H9 (cell line): ENCODE measurements around the gene SASH3. TPM values are rescaled to one million over a fixed set of nuclear protein-coding genes. Genes with fewer than 3 reads are reported as not detected.

ENCODE experiments used
- DNase-seq: peaks from one replicate; pipeline ENCODE4 v3.0.0-alpha.2; 2017
- H2AFZ ChIP-seq: one replicate; pipeline ENCODE4 v1.6.1; 2013; ENCODE audit warnings: mild to moderate bottlenecking, low read length, control low read depth, moderate library complexity
- H2AK5ac ChIP-seq: 2 replicates; pipeline ENCODE4 v1.6.1; 2013; ENCODE audit warnings: low read length, control low read depth, mixed read lengths; ENCODE audit not compliant: insufficient read length
- H2BK120ac ChIP-seq: one replicate; pipeline ENCODE4 v1.6.1; 2013; ENCODE audit warnings: low read depth, mild to moderate bottlenecking, low read length, control low read depth, inconsistent platforms; ENCODE audit not compliant: poor library complexity, severe bottlenecking
- H2BK12ac ChIP-seq: 2 replicates; pipeline ENCODE4 v1.6.1; 2013; ENCODE audit warnings: low read length, control low read depth, mixed read lengths, low read depth; ENCODE audit not compliant: insufficient read length
- H2BK15ac ChIP-seq: 2 replicates; pipeline ENCODE4 v1.6.1; 2013; ENCODE audit warnings: low read depth, low read length, control low read depth
- H2BK20ac ChIP-seq: one replicate; pipeline ENCODE4 v1.6.1; 2013; ENCODE audit warnings: low read depth, mild to moderate bottlenecking, low read length, control low read depth, inconsistent platforms; ENCODE audit not compliant: poor library complexity, severe bottlenecking
- H2BK5ac ChIP-seq: 2 replicates; pipeline ENCODE4 v1.6.1; 2013; ENCODE audit warnings: low read length, control low read depth, mixed read lengths; ENCODE audit not compliant: insufficient read length
- H3K14ac ChIP-seq: 2 replicates; pipeline ENCODE4 v1.6.1; 2013; ENCODE audit warnings: low read length, control low read depth; ENCODE audit not compliant: insufficient read depth
- H3K18ac ChIP-seq: 2 replicates; pipeline ENCODE4 v1.6.1; 2013; ENCODE audit warnings: low read depth, mild to moderate bottlenecking, mixed read lengths, low read length, control low read depth; ENCODE audit not compliant: insufficient read length
- H3K23ac ChIP-seq: 2 replicates; pipeline ENCODE4 v1.6.1; 2013; ENCODE audit warnings: low read length, control low read depth, mixed read lengths, low read depth; ENCODE audit not compliant: insufficient read length
- H3K23me2 ChIP-seq: 2 replicates; pipeline ENCODE4 v1.6.1; 2013; ENCODE audit warnings: low read depth, mild to moderate bottlenecking, mixed read lengths, low read length, control low read depth; ENCODE audit not compliant: insufficient read length, poor library complexity, severe bottlenecking
- H3K27ac ChIP-seq: 2 replicates; pipeline ENCODE4 v1.5.1; 2013; ENCODE audit warnings: low read length, control low read depth, mixed read lengths, low read depth; ENCODE audit not compliant: insufficient read length
- H3K27me3 ChIP-seq: 2 replicates; pipeline ENCODE4 v1.6.1; 2013; ENCODE audit warnings: low read length, control low read depth, inconsistent platforms; ENCODE audit not compliant: insufficient read depth
- H3K4ac ChIP-seq: 2 replicates; pipeline ENCODE4 v1.6.1; 2013; ENCODE audit warnings: low read depth, mild to moderate bottlenecking, control low read depth, inconsistent platforms, low read length, moderate library complexity
- H3K4me1 ChIP-seq: 2 replicates; pipeline ENCODE4 v1.6.1; 2013; ENCODE audit warnings: low read length, control low read depth, inconsistent platforms; ENCODE audit not compliant: insufficient read depth
- H3K4me2 ChIP-seq: 2 replicates; pipeline ENCODE4 v1.6.1; 2013; ENCODE audit warnings: low read length, control low read depth, mixed read lengths; ENCODE audit not compliant: insufficient read length, insufficient read depth
- H3K56ac ChIP-seq: 2 replicates; pipeline ENCODE4 v1.6.1; 2013; ENCODE audit warnings: low read depth, mild to moderate bottlenecking, mixed read lengths, low read length, control low read depth; ENCODE audit not compliant: insufficient read length
- H3K79me1 ChIP-seq: 2 replicates; pipeline ENCODE4 v1.6.1; 2013; ENCODE audit warnings: low read depth, mild to moderate bottlenecking, moderate library complexity, low read length, control low read depth, inconsistent platforms; ENCODE audit not compliant: insufficient read depth, poor library complexity, severe bottlenecking
- H3K79me2 ChIP-seq: 2 replicates; pipeline ENCODE4 v1.6.1; 2013; ENCODE audit warnings: low read length, control low read depth, inconsistent platforms; ENCODE audit not compliant: insufficient read depth
- H3K9ac ChIP-seq: 2 replicates; pipeline ENCODE4 v1.6.1; 2013; ENCODE audit warnings: low read length, control low read depth, mixed read lengths; ENCODE audit not compliant: insufficient read length; ENCODE audit errors: extremely low read depth
- H3K9me3 ChIP-seq: one replicate; pipeline ENCODE4 v1.6.1; 2013; ENCODE audit warnings: low read depth, low read length, inconsistent platforms; ENCODE audit not compliant: control insufficient read depth
- H3T11ph ChIP-seq: one replicate; pipeline ENCODE4 v1.6.1; 2013; ENCODE audit warnings: mild to moderate bottlenecking, low read length, control low read depth, inconsistent platforms
- H4K20me1 ChIP-seq: one replicate; pipeline ENCODE4 v1.6.1; 2013; ENCODE audit not compliant: control insufficient read depth, insufficient read length, insufficient read depth
- H4K5ac ChIP-seq: 2 replicates; pipeline ENCODE4 v1.6.1; 2013; ENCODE audit warnings: low read depth, mild to moderate bottlenecking, mixed read lengths, low read length, control low read depth; ENCODE audit not compliant: insufficient read length
- H4K8ac ChIP-seq: replicated peaks from 2 replicates; pipeline ENCODE4 v1.6.1; 2013; ENCODE audit warnings: low read length, control low read depth, mixed read lengths, low read depth; ENCODE audit not compliant: insufficient read length
- H4K91ac ChIP-seq: 2 replicates; pipeline ENCODE4 v1.6.1; 2013; ENCODE audit warnings: low read depth, mild to moderate bottlenecking, moderate library complexity, mixed read lengths, low read length, control low read depth; ENCODE audit not compliant: insufficient read length
- H3K27ac Mint-ChIP-seq, 3 experiments: 2 replicates in 2 of 3; 3 replicates in 1 of 3; pipeline ENCODE4 v1.8.0; 2020 to 2021; ENCODE audit warnings: mixed read lengths in 3 of 3, mild to moderate bottlenecking in 1 of 3, moderate library complexity in 1 of 3
- H3K27me3 Mint-ChIP-seq: 2 replicates; pipeline ENCODE4 v1.8.0; 2021; ENCODE audit warnings: low read depth, mild to moderate bottlenecking, moderate library complexity, mixed read lengths
- H3K36me3 Mint-ChIP-seq, 3 experiments: 2 replicates in 2 of 3; 3 replicates in 1 of 3; pipeline ENCODE4 v1.8.0; 2020 to 2021; ENCODE audit warnings: low read depth in 3 of 3, mixed read lengths in 3 of 3; ENCODE audit not compliant: insufficient read depth in 1 of 3
- H3K4me1 Mint-ChIP-seq, 2 experiments: 2 replicates each; pipeline ENCODE4 v1.8.0; 2020; ENCODE audit warnings: mixed read lengths in 2 of 2
- H3K4me3 Mint-ChIP-seq, 2 experiments: 2 replicates in 1 of 2; 3 replicates in 1 of 2; pipeline ENCODE4 v1.8.0; 2020 to 2021; ENCODE audit warnings: mild to moderate bottlenecking in 2 of 2, mixed read lengths in 2 of 2, moderate library complexity in 1 of 2
- H3K9me3 Mint-ChIP-seq, 2 experiments: 2 replicates in 1 of 2; 3 replicates in 1 of 2; pipeline ENCODE4 v1.8.0; 2020; ENCODE audit warnings: mild to moderate bottlenecking in 2 of 2, mixed read lengths in 2 of 2, moderate library complexity in 1 of 2
- WGBS: extraction: QIAGEN DNeasy Blood & Tissue Kit; methylation state at CpG from one replicate; pipeline ENCODE4 v1.1.7; 2013; ENCODE audit warnings: missing lambda C conversion rate, low lambda C conversion rate, mixed read lengths; ENCODE audit not compliant: insufficient read length; ENCODE audit errors: extremely low coverage; 5-methylcytosine and 5-hydroxymethylcytosine counted together
- total RNA-seq: library from RNA; stranded (reverse); gene quantifications from 2 replicates; pipeline ENCODE4 v1.2.1, GENCODE V29; 2021
- TF ChIP-seq, protein P1 (sequence below): fragments of 200-600 bp; sonication (generic); conservative IDR thresholded peaks from 3 replicates; pipeline ENCODE4 v1.8.0; 2021; ENCODE audit warnings: antibody characterized with exemption, mild to moderate bottlenecking

Gene SASH3
- total RNA-seq, 1 experiment from 2014 or later, result not detected

DNA sequence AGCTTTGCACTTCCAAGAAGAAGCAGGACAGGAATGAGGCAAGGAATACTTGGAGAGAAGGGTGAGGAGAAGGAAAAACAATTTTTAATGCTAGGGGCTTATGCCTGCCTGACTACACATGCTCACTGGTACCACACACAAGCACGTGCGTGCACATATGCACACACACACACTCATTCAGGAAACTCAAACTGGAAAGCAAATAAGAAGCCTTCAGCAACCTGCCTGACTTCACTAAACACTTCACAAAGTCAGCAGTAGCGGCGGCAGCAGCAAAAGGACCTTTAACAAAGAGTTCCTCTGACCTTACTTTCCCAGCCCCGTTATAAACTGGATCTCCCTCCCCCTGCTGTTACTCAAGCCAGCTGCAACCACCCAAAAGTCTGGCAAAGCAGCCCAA lies 60.6 kb downstream of the SASH3 start:
- H3K4me1 ChIP-seq, result no peaks in the 10 kb centered on the region
- H3K27ac Mint-ChIP-seq, result no peak overlapping the region; a peak in 2 of 7 replicates
- H3K79me2 ChIP-seq, result 0 out of 2 replicates have a peak, but pooled peaks cover 1% of the 10 kb centered on the region
- WGBS, result no CpG with 5 or more reads among the region's 5 CpGs
- no peak overlapping the region for H2BK15ac ChIP-seq
- no peaks in the 10 kb centered on the region for H3K79me1 ChIP-seq
- H2BK120ac ChIP-seq, result no peak overlapping the region
- H3T11ph ChIP-seq, result no peak overlapping the region
- H4K5ac ChIP-seq, result no peak overlapping the region
- no peak overlapping the region for H3K18ac ChIP-seq
- H2BK5ac ChIP-seq, result no peak overlapping the region
- H3K23me2 ChIP-seq, result peaks cover 3% of the 10 kb centered on the region
- H3K9ac ChIP-seq, result no peak overlapping the region
- H3K4ac ChIP-seq, result no peak overlapping the region
- no peak overlapping the region for H3K4me3 Mint-ChIP-seq
- no peak overlapping the region for H3K27ac ChIP-seq
- no peak overlapping the region for H2AFZ ChIP-seq
- no peak overlapping the region for H3K23ac ChIP-seq
- H3K27me3 ChIP-seq, result no peaks in the 10 kb centered on the region
- H4K20me1 ChIP-seq, result no peaks in the 10 kb centered on the region
- no peak overlapping the region for H3K14ac ChIP-seq
- H4K8ac ChIP-seq, result no peak overlapping the region
- no peak overlapping the region for H4K91ac ChIP-seq
- no peak overlapping the region for H3K56ac ChIP-seq
- H3K4me1 Mint-ChIP-seq, result peaks cover 10 to 15% of the 10 kb centered on the region in 2 experiments
- H3K9me3 ChIP-seq, result peaks cover 5% of the 10 kb centered on the region
- H2AK5ac ChIP-seq, result no peak overlapping the region
- H3K9me3 Mint-ChIP-seq, result peaks cover 0 to 64% of the 10 kb centered on the region in 2 experiments; a peak in 2 of 5 replicates
- H3K36me3 Mint-ChIP-seq, result peaks cover 16 to 27% (median 21%) of the 10 kb centered on the region in 3 experiments; a peak in 6 of 7 replicates
- no peak overlapping the region for H2BK20ac ChIP-seq
- no peak overlapping the region for H2BK12ac ChIP-seq
- TF ChIP-seq, protein P1, sequence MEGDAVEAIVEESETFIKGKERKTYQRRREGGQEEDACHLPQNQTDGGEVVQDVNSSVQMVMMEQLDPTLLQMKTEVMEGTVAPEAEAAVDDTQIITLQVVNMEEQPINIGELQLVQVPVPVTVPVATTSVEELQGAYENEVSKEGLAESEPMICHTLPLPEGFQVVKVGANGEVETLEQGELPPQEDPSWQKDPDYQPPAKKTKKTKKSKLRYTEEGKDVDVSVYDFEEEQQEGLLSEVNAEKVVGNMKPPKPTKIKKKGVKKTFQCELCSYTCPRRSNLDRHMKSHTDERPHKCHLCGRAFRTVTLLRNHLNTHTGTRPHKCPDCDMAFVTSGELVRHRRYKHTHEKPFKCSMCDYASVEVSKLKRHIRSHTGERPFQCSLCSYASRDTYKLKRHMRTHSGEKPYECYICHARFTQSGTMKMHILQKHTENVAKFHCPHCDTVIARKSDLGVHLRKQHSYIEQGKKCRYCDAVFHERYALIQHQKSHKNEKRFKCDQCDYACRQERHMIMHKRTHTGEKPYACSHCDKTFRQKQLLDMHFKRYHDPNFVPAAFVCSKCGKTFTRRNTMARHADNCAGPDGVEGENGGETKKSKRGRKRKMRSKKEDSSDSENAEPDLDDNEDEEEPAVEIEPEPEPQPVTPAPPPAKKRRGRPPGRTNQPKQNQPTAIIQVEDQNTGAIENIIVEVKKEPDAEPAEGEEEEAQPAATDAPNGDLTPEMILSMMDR, result no peak
- DNase-seq, result no peak
- no peaks in the 10 kb centered on the region; the same call in 1 of the 2 replicates for H3K27me3 Mint-ChIP-seq
- no peak overlapping the region for H3K4me2 ChIP-seq
